GM18505 (cell line): ENCODE data around the gene SMARCC1.

Experiments used
- ATAC-seq: cut with Tn5 transposase; IDR thresholded peaks from one replicate; pipeline ENCODE4 v1.9.1; 2021; ENCODE audit not compliant: unreplicated experiment
- POLR2A ChIP-seq: IDR thresholded peaks from 4 replicates; pipeline ENCODE4 v1.6.1; 2011; ENCODE audit warnings: borderline replicate concordance; ENCODE audit not compliant: insufficient read depth, insufficient read length; ENCODE audit errors: extremely low read depth

SMARCC1 gene

GRCh38 chr3:47658444-47658843 is 123.2 kb downstream of the SMARCC1 start:
- no peak for ATAC-seq
- no peak for TF ChIP-seq POLR2A

GRCh38 chr3:47652142-47652541 is 129.6 kb downstream of the SMARCC1 start:
- no peak for ATAC-seq
- TF ChIP-seq POLR2A = no peak

- TF ChIP-seq POLR2A = no peak
- no peak for ATAC-seq
Measured at GRCh38 chr3:47650294-47650693, 131.4 kb downstream of the SMARCC1 start.

GRCh38 chr3:47647550-47647949 is 134.1 kb downstream of the SMARCC1 start:
- no peak for TF ChIP-seq POLR2A
- ATAC-seq = no peak

- ATAC-seq = no peak
- TF ChIP-seq POLR2A = no peak
Measured at GRCh38 chr3:47646362-47646761, 135.3 kb downstream of the SMARCC1 start.

GRCh38 chr3:47645551-47645950 is 136.1 kb downstream of the SMARCC1 start:
- TF ChIP-seq POLR2A = no peak
- ATAC-seq = no peak

GRCh38 chr3:47643092-47643491 is 138.6 kb downstream of the SMARCC1 start:
- no peak for ATAC-seq

GRCh38 chr3:47641739-47642138 is 140.0 kb downstream of the SMARCC1 start:
- no peak for ATAC-seq
- no peak for TF ChIP-seq POLR2A

More at GRCh38 chr3:47643092-47643491, 138.6 kb downstream of the SMARCC1 start:
- TF ChIP-seq POLR2A = no peak

- TF ChIP-seq POLR2A = no peak
- no peak for ATAC-seq
Measured at GRCh38 chr3:47636921-47637320, 144.8 kb downstream of the SMARCC1 start.

GRCh38 chr3:47636225-47636624 is 145.5 kb downstream of the SMARCC1 start:
- no peak for TF ChIP-seq POLR2A
- no peak for ATAC-seq

- no peak for TF ChIP-seq POLR2A
- no peak for ATAC-seq
Measured at GRCh38 chr3:47635536-47635935, 146.2 kb downstream of the SMARCC1 start.

GRCh38 chr3:47634996-47635395 is 146.7 kb downstream of the SMARCC1 start:
- TF ChIP-seq POLR2A = no peak
- no peak for ATAC-seq

GRCh38 chr3:47630810-47631209 is 150.9 kb downstream of the SMARCC1 start:
- no peak for TF ChIP-seq POLR2A
- no peak for ATAC-seq

- no peak for TF ChIP-seq POLR2A
- ATAC-seq = no peak
Measured at GRCh38 chr3:47629770-47630169, 151.9 kb downstream of the SMARCC1 start.

- no peak for ATAC-seq
- TF ChIP-seq POLR2A = no peak
Measured at GRCh38 chr3:47628426-47628825, 153.3 kb downstream of the SMARCC1 start.
